Pancreas (tissue), 10 donors: ENCODE data around the gene MAP3K5. TPM values are rescaled to one million over a fixed set of nuclear protein-coding genes. Genes with fewer than 3 reads are reported as not detected.
A peak's percentile ranks its signal among the peaks of the same experiment; 100 is the strongest.

Experiments used
- ATAC-seq, 4 donors: fragments of 200-7000 bp; cut with Tn5 transposase; one replicate each; pipeline versions ENCODE4 v1.8.0 to v1.9.1; 2020; ENCODE audit warnings: mild to moderate bottlenecking in 4 of 4, moderate library complexity in 4 of 4
- DNase-seq, 6 donors: peaks; one replicate each; pipeline ENCODE4 v3.0.0-alpha.2; 2020
- FAIRE-seq: peaks from 2 replicates; lab custom pipeline; 2012; peaks lifted over from hg19 to GRCh38; lab: Jason Lieb, UNC
- H3K27ac ChIP-seq, 4 donors: fragments of 200-600 bp; sonication (generic); 1 replicate in 3 of 4; 2 replicates in 1 of 4; pipeline versions ENCODE4 v1.5.0 to v1.8.0; 2020
- H3K27me3 ChIP-seq, 4 donors: fragments of 200-600 bp; one replicate each; pipeline ENCODE4 v1.8.0; 2021
- H3K36me3 ChIP-seq, 3 donors: fragments of 200-600 bp; sonication (generic) in 1 of 3; one replicate each; pipeline versions ENCODE4 v1.5.0 to v1.8.0; 2020 to 2021
- H3K4me1 ChIP-seq, 3 donors: fragments of 200-600 bp; one replicate each; pipeline ENCODE4 v1.8.0; 2021
- H3K4me3 ChIP-seq, 4 donors: fragments of 200-600 bp; sonication (generic) in 2 of 4; one replicate each; pipeline versions ENCODE4 v1.5.0 to v1.8.0; 2020 to 2021
- H3K9me3 ChIP-seq, 4 donors: fragments of 200-600 bp; one replicate each; pipeline ENCODE4 v1.8.0; 2021
- CTCF ChIP-seq, 4 donors: fragments of 200-600 bp; sonication (generic) in 3 of 4; IDR thresholded peaks; one replicate each; pipeline versions ENCODE4 v1.5.0 to v1.8.0; 2021; ENCODE audit warnings: antibody characterized with exemption in 4 of 4
- WGBS, 2 donors: extraction: QIAGEN DNeasy Blood & Tissue Kit; methylation state at CpG; one replicate each; pipeline ENCODE4 v1.1.7; 2013; 5-methylcytosine and 5-hydroxymethylcytosine counted together
- intact Hi-C, 3 donors: fragments of 100-400 bp; cut with DNase I; formaldehyde crosslinking; loops; one replicate each; pipeline versions ENCODE4 v1.11.1 to v1.14.2; 2022
- polyA plus RNA-seq, 2 donors: library from polyadenylated mRNA; stranded (reverse); fragments of 200-250 nt; gene quantifications; one replicate each; pipeline ENCODE4 v1.2.3, GENCODE V29; 2013
- total RNA-seq, 6 donors: library from RNA; stranded (reverse); fragmentation: NEBNext Ultra II Directional in 4 of 6; extraction: Animal tissue kit (Norgen Biotek cat#: 25700) in 4 of 6; gene quantifications; one replicate each; pipeline versions ENCODE4 v1.2.1 to v1.2.4, GENCODE V29; 2021 to 2023
- donor health status: healthy with polysubstance abuse.
- donor health status: DM: no; HTN: no; CAD: no; lungs with moderate emphysema.
- donor health status: DM: no; HTN: no; CAD: no.
- donor health status: control.
- donor health status: control.
- donor health status: Bipolar disorder and iron deficiency.
- donor health status: DM: yes; HTN: yes; CAD: no.
- donor health status: DM: no; HTN: no; CAD: no.
- donor health status: DM: no; HTN: no; CAD: no.
- donor health status: DM: yes; HTN: yes; CAD: no.

The MAP3K5 gene
- total and polyA plus RNA-seq, 8 donors, result 6.7 to 28.6 (median 19.4) TPM

DNA sequence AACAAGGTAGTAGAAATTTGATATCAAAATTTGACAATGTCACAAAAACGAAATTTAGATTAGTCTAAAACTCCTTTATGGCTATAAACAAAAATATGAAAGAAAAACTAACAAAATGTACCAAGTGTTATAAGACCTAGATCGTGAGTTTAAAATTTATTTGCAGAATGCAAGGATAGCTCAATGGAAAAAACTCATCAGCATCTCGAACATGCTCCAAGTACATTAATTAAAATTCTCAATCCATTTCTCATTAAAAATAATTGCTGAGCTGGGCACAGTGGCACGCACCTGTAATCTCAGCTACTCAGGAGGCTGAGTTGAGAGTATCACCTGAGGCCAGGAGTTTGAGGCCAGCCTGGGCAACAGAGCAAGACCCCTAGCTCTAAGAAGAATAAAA lies 70.8 kb downstream of the MAP3K5 start:
- Histone ChIP-seq H3K4me3 (no peak overlapping the region), H3K9me3 (no peaks in the 10 kb centered on the region), H3K4me1 (peaks cover 10 to 27% (median 23%) of the 10 kb centered on the region in 3 donors), H3K36me3 (no peaks in the 10 kb centered on the region), H3K27me3 (no peaks in the 10 kb centered on the region), H3K27ac (no peak overlapping the region)
- FAIRE-seq (no peak), DNase-seq (no peak), ATAC-seq (no peak)
- intact Hi-C loops, result no loop called here
- no peak for TF ChIP-seq CTCF (IDR thresholded peaks at IDR 0.05)
- 83 to 97% methylated on average over 4 of the region's 4 CpGs for WGBS, 2 donors

- Histone ChIP-seq H3K4me3 (no peak overlapping the region), H3K9me3 (no peaks in the 10 kb centered on the region), H3K27me3 (no peaks in the 10 kb centered on the region), H3K27ac (no peak overlapping the region), H3K4me1 (peaks cover 11 to 31% (median 16%) of the 10 kb centered on the region in 3 donors), H3K36me3 (no peaks in the 10 kb centered on the region)
- intact Hi-C loops, result no loop called here
- ATAC-seq, result peak in 1 of 4 donors; percentile 9
- FAIRE-seq, result no peak
- TF ChIP-seq CTCF (IDR thresholded peaks at IDR 0.05), result no peak
- no peak for DNase-seq
- 92 to 93% methylated on average over 13 of the region's 13 CpGs for WGBS, 2 donors
These were observed 72.1 kb downstream of the MAP3K5 start for GRCh38 chr6:136720045-136720770.

- Histone ChIP-seq H3K9me3 (no peaks in the 10 kb centered on the region), H3K27me3 (no peaks in the 10 kb centered on the region), H3K4me3 (no peak overlapping the region), H3K27ac (no peak overlapping the region), H3K36me3 (no peaks in the 10 kb centered on the region), H3K4me1 (peaks cover 11 to 31% (median 16%) of the 10 kb centered on the region in 3 donors)
- intact Hi-C loops, result loop anchor here in 1 of 3 donors (10.0 kb wide), 1 partner anchor 45 kb away; no protein-coding TSS in a partner anchor
- FAIRE-seq (no peak), DNase-seq (no peak), ATAC-seq (peak in 1 of 4 donors; percentile 22)
- WGBS, 2 donors, result 86 to 90% methylated on average over 2 of the region's 2 CpGs
- TF ChIP-seq CTCF (IDR thresholded peaks at IDR 0.05), result no peak
These were observed 72.8 kb downstream of the MAP3K5 start for GRCh38 chr6:136719280-136720044.

- intact Hi-C loops, result loop anchor here in 1 of 3 donors (10.0 kb wide), 1 partner anchor 46 kb away; no protein-coding TSS in a partner anchor
- no peak for DNase-seq
- peaks cover 11 to 24% (median 16%) of the 10 kb centered on the region in 3 donors for H3K4me1 ChIP-seq
- H3K27me3 ChIP-seq, result no peaks in the 10 kb centered on the region
- no peaks in the 10 kb centered on the region for H3K9me3 ChIP-seq
- TF ChIP-seq CTCF (IDR thresholded peaks at IDR 0.05), result no peak
- 29 to 50% methylated on average over 1 of the region's 1 CpG for WGBS, 2 donors
- no peaks in the 10 kb centered on the region for H3K36me3 ChIP-seq
- no peak overlapping the region for H3K4me3 ChIP-seq
- no peak for FAIRE-seq
- no peak for ATAC-seq
- no peak overlapping the region for H3K27ac ChIP-seq
These were observed 73.8 kb downstream of the MAP3K5 start for GRCh38 chr6:136718476-136718875.
